Activated T-cell treated with anti-CD3 and anti-CD28 coated beads, Interleukin-2, amount 50 U/mL, for 4 hours (primary cell): ENCODE results near the gene ABCG5. TPM values are rescaled to one million over a fixed set of nuclear protein-coding genes. Genes with fewer than 3 reads are reported as not detected.

Experiments
- ATAC-seq, 2 donors: fragments of 200-7000 bp; cut with Tn5 transposase; one replicate each; pipeline ENCODE4 v1.10.0; 2021
- DNase-seq: peaks from one replicate; pipeline ENCODE4 v3.0.0-alpha.2; 2020
- H3K27me3 Mint-ChIP-seq: one replicate; pipeline ENCODE4 v1.8.0; 2021; ENCODE audit warnings: low read depth, mixed read lengths
- H3K36me3 Mint-ChIP-seq: one replicate; pipeline ENCODE4 v1.8.0; 2022; ENCODE audit warnings: mixed read lengths; ENCODE audit not compliant: insufficient read depth
- H3K4me1 Mint-ChIP-seq: one replicate; pipeline ENCODE4 v1.8.0; 2021; ENCODE audit warnings: low read depth, mixed read lengths
- H3K4me3 Mint-ChIP-seq: one replicate; pipeline ENCODE4 v1.8.0; 2021; ENCODE audit warnings: mild to moderate bottlenecking, moderate library complexity, mixed read lengths
- H3K9me3 Mint-ChIP-seq: one replicate; pipeline ENCODE4 v1.8.0; 2021; ENCODE audit warnings: mixed read lengths
- total RNA-seq, 3 donors: library from RNA; stranded (reverse); gene quantifications; one replicate each; pipeline ENCODE4 v1.2.1, GENCODE V29; 2021

The ABCG5 gene
- not detected for total RNA-seq

DNA sequence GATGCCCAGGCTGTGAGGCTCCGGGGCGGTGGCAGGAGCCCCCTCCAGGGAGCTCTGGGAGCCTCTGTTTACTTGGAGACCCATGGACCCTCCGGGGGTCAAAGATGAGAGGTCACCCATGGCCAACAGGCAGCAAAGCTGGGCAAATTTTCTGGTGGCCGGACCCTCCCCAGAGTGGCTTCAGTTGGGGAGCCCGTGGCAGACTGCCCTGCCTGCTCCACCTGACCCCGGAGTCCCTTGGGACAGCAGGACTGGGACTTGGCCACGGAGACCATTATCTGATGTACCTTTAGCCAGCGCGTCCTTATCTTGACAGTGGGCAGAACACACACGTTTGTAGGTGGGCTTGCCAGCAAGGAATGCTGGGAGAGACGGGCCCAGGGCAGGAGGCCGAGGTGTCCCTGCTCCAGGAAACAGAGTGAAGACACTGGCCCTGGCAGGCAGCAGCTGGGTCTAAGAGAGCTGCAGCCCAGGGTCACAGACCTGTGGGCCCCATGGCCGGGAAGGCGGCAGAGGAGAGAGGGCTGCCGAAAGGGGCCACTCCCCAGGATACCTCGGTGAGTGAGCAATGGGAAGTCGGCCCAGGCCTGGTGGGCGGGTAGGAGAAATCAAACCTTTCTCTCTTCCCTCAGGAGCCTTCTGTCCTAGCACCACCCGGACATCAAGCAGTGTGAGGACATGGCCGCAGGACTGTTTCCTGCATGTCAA, at the start of gene ABCG5, which contains the start of gene ABCG8:
TSS of gene ABCG5 (minus strand) at position 280 of the 708 bp plus-strand sequence. CDS start at position 120, 160 bp downstream.
TSS of gene ABCG8 (plus strand) at position 412 of the 708 bp plus-strand sequence. CDS start at position 495, 83 bp downstream.
- Mint-ChIP-seq H3K4me3 (no peak within 1 kb of the TSS), H3K4me1 (no peaks in the 10 kb centered on the region), H3K27me3 (peaks cover 7% of the 10 kb centered on the region), H3K9me3 (no peaks in the 10 kb centered on the region), H3K36me3 (no peaks in the 10 kb centered on the region)
- no peak for DNase-seq
- no peak for ATAC-seq

DNA sequence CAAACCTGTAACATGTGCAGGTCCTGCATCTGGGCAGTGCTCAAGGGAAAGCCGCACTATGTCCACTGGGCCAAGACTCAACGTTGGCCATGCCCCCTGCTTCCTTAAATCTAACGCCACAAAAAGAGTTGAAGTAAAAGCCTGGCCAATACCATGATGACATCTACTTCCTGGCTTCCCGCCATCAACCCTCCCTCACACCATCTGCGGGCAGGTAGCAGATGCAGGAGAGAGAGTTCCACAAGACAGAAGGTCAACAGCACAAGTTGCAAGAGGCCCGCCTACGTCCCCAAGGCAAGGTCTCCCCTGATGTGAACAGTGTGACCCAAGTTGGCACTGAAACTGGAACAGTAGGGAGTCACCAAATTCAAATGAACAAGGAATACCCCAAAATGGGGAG, 48.5 kb upstream of the ABCG5 start:
- Mint-ChIP-seq H3K36me3 (peaks cover 36% of the 10 kb centered on the region), H3K27me3 (no peaks in the 10 kb centered on the region), H3K9me3 (no peaks in the 10 kb centered on the region), H3K4me1 (no peaks in the 10 kb centered on the region), H3K4me3 (no peak overlapping the region)
- no peak for ATAC-seq
- no peak for DNase-seq

DNA sequence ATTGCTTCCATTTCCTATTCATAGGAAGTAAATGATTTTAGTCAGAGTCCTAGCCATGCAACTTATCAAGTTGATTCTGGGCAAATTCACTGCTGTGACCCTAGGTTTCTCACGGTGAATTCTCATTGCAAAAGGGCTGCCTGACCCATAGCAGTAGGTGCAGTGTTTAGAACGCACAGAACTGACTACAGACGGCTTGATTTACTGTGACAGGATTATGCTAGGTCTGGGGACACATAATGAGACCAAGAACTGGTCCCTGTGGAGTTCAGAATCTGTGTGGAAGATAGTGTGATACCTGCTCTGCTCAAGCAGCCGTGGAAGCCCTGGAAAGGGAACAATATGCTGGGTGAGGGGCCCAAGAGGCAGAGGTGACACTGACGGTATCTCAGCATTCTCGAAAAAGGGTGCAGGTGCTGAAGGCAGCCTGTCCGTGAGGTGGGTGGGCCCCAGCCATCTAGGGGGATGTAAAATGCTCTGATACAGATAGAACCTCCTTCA, 46.5 kb upstream of the ABCG5 start:
- Mint-ChIP-seq H3K4me3 (no peak overlapping the region), H3K4me1 (no peaks in the 10 kb centered on the region), H3K9me3 (no peaks in the 10 kb centered on the region), H3K27me3 (no peaks in the 10 kb centered on the region), H3K36me3 (peaks cover 27% of the 10 kb centered on the region)
- DNase-seq: no peak
- no peak for ATAC-seq

DNA sequence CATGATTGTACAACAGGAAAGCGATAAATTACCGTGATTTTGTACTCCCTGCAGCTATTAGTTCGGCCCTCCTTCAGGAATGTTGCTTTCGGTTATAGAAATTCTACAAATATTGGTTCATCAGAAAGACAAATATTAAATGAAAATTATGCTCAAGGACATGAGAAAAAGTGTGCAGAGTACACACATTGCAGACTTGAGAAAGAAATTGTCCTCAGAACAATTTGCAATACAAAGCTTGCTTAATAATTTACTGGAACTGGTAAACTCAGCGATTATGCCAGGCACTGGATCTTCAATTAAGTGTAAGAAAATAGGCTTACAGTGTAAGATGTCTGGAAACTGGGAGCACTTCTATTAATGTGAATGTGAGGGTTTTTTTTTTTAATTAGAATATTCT, 46.0 kb upstream of the ABCG5 start:
- no peak for ATAC-seq
- no peak overlapping the region for H3K4me3 Mint-ChIP-seq
- no peaks in the 10 kb centered on the region for H3K27me3 Mint-ChIP-seq
- H3K4me1 Mint-ChIP-seq: no peaks in the 10 kb centered on the region
- H3K36me3 Mint-ChIP-seq: peaks cover 23% of the 10 kb centered on the region
- no peak for DNase-seq
- H3K9me3 Mint-ChIP-seq: no peaks in the 10 kb centered on the region

DNA sequence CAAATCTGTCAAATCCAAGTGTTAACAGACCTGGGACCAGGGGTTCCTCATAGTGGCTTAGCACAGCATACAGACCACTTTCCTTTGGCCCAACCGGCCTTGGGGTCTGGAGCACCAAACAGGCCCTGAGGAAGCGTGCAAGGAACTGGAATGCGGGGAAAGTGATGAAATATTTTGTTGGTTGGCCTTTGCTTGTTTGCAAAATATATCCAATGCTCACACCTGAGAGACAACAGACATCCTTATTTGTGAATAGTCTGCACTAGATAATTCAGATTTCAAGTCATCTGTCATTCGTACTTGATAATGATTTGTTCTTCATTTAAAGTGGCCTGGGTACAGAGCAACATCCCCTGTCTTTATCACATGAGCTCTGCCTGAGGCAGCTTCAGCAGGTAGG, 43.7 kb upstream of the ABCG5 start:
- Mint-ChIP-seq H3K36me3 (peaks cover 5% of the 10 kb centered on the region), H3K4me3 (no peak overlapping the region), H3K27me3 (peaks cover 9% of the 10 kb centered on the region), H3K4me1 (peaks cover 3% of the 10 kb centered on the region), H3K9me3 (no peaks in the 10 kb centered on the region)
- DNase-seq (no peak), ATAC-seq (no peak)

DNA sequence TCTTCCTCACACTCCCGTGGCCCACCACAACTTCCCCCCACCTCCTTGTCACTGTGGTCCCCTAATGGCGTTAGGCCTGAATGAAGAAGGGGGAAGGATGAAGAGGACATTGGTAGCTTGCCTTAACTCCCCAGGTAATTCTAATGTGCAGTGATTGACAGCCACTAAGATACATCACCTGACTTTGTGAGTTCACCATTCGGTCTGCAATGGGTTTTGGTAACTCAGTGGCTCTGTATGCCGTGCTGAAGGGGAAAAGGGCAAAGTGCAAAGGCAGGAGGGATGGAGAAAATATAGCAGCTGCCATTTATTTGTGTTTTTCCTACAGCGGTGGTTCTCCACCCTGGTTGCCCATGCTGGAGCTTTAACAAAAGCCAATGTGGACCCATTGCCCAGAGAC, 42.3 kb upstream of the ABCG5 start:
- H3K4me1 Mint-ChIP-seq: peaks cover 3% of the 10 kb centered on the region
- no peak for DNase-seq
- peaks cover 23% of the 10 kb centered on the region for H3K27me3 Mint-ChIP-seq
- no peaks in the 10 kb centered on the region for H3K9me3 Mint-ChIP-seq
- no peaks in the 10 kb centered on the region for H3K36me3 Mint-ChIP-seq
- no peak for ATAC-seq
- H3K4me3 Mint-ChIP-seq: no peak overlapping the region

DNA sequence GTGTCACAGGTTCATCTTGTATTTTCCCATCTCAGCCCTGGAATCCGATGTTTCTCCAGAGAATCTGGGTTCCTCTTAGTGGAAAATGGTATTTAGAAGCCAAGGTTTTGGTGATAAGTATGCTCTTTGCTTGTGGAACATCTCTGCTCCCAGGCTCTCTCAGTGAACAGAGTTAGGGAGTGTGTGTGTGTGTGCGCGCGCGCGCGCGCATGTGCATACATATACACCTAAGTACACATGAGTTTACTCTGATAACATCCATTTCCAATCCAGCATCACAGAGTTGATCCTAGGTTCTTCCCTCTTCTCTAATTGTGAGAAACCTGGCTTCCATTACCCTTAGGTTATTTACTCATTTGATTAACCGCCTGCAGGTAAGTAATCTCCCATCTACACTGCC, 41.8 kb upstream of the ABCG5 start:
- H3K27me3 Mint-ChIP-seq: peaks cover 26% of the 10 kb centered on the region
- no peaks in the 10 kb centered on the region for H3K36me3 Mint-ChIP-seq

DNA sequence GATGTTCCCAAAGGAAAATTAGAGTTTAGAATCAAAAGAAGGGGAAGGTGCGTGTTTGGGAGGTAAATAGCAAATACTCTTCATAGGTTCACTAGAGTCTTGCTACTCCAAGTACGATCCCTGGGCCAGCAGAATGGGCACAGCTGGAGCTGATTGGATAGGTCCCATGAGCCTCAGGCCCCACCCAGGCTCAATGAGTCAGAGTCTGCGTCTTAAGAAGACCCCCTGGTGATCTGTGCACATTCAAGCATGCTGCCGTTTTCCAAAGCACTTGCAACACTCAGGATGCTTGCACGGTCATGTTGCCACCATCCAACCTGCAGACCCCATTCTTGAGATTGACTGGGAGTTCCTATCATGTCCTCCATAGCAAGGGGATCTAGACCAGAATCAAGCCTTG, 40.6 kb upstream of the ABCG5 start:
- DNase-seq (no peak), ATAC-seq (no peak)
- no peak overlapping the region for H3K4me3 Mint-ChIP-seq
- no peaks in the 10 kb centered on the region for H3K9me3 Mint-ChIP-seq
- no peaks in the 10 kb centered on the region for H3K36me3 Mint-ChIP-seq
- H3K4me1 Mint-ChIP-seq: peaks cover 3% of the 10 kb centered on the region
- H3K27me3 Mint-ChIP-seq: peaks cover 26% of the 10 kb centered on the region

More for the DNA sequence above, 41.8 kb upstream of the ABCG5 start:
- no peak for DNase-seq
- ATAC-seq: no peak
- peaks cover 3% of the 10 kb centered on the region for H3K4me1 Mint-ChIP-seq
- H3K9me3 Mint-ChIP-seq: no peaks in the 10 kb centered on the region
- no peak overlapping the region for H3K4me3 Mint-ChIP-seq

DNA sequence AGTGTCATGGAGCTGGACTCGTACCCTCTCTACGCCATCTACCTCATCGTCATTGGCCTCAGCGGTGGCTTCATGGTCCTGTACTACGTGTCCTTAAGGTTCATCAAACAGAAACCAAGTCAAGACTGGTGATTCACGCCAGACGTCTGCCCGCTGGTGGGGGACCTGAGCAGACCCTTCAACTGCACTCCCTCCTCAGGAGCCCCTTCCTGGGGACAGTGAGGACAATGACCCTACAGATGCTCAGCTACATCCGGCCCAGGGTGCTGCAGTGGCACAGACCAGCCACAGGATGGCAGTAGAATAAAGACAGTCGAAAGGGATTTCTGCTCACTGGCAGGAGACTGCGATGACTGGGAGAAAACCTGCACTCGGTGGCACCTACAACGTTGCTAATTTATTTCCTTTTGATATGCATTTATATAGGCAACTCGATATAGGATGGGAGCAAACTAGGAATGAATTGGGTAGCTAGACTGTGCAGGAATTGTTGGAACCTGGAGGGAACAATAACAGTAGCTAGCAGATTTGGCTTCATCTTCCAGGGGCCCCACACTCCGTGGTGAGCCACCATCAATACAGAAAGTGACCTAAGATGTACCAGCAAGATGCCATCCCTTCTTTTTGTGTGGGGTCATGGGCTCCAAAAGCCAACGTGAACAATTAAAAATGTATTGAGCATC, 39.3 kb upstream of the ABCG5 start:
- ATAC-seq (peak; percentile 78 to 82), DNase-seq (peak; percentile 48)
- Mint-ChIP-seq H3K36me3 (no peaks in the 10 kb centered on the region), H3K4me1 (peaks cover 3% of the 10 kb centered on the region), H3K9me3 (no peaks in the 10 kb centered on the region), H3K27me3 (peaks cover 30% of the 10 kb centered on the region), H3K4me3 (no peak overlapping the region)

DNA sequence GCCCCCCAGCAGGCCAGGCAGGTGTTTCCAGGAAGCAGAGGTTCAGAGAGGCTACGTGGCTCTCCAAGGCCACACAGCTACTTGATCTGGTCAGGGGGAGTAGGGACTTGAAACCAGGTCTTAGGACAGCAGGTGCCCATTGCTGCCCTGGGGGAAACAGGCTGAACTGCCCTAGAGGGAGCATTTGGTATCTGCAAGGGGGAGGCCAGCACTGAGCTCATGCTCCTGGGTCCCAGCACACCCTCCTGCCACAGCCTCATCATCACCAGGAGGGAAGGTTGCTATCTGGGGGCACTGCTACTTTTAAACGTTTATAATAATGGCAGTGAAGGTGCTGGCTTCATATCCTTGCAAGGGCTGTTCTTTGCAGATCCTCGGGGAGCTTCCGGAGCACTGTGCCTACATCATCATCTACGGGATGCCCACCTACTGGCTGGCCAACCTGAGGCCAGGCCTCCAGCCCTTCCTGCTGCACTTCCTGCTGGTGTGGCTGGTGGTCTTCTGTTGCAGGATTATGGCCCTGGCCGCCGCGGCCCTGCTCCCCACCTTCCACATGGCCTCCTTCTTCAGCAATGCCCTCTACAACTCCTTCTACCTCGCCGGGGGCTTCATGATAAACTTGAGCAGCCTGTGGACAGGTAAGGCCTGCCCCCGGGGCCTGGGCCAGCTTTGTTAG, 36.3 kb upstream of the ABCG5 start:
- Mint-ChIP-seq H3K27me3 (peaks cover 35% of the 10 kb centered on the region), H3K9me3 (no peaks in the 10 kb centered on the region), H3K4me3 (no peak overlapping the region), H3K36me3 (no peaks in the 10 kb centered on the region), H3K4me1 (peaks cover 3% of the 10 kb centered on the region)
- ATAC-seq (peak in 1 of 2 donors; percentile 19), DNase-seq (no peak)

DNA sequence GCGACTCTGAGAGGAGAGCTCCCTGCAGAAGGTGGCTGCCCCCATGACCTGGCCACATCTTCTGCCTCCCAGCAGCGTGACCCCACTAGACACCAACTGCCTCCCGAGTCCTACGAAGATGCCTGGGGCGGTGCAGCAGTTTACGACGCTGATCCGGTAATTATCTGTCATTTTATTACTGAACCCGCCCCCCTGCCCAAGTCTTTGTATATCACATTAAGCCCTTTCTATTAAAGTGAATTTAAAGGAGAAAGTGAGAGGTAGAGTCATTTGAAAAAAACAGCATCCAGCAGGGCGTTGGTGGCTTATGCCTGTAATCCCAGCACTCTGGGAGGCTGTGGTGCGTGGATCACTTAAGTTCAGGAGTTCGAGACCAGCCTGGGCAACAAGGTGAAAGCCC, 33.5 kb upstream of the ABCG5 start:
- H3K4me1 Mint-ChIP-seq: no peaks in the 10 kb centered on the region
- ATAC-seq: no peak
- no peaks in the 10 kb centered on the region for H3K36me3 Mint-ChIP-seq
- H3K27me3 Mint-ChIP-seq: peaks cover 33% of the 10 kb centered on the region
- DNase-seq: no peak
- no peaks in the 10 kb centered on the region for H3K9me3 Mint-ChIP-seq
- H3K4me3 Mint-ChIP-seq: no peak overlapping the region

DNA sequence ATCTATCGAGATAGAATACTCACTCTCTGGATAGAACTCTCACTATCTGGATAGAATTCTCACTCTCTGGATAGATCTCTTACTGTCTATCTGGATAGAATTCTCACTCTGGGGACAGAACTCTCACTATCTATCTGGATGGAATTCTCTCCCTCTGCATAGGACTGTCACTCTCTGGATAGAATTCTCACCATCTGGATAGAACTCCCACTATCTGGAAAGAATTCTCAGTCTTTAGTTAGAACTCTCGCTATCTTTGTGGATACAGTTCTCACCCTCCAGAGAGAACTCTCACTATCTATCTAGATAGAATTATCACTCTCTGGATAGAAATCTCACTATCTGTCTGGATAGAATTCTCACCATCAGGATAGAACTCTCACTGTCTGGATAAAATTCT, 16.7 kb upstream of the ABCG5 start:
- no peak for DNase-seq
- H3K4me3 Mint-ChIP-seq: no peak overlapping the region
- no peaks in the 10 kb centered on the region for H3K36me3 Mint-ChIP-seq
- H3K4me1 Mint-ChIP-seq: no peaks in the 10 kb centered on the region
- no peak for ATAC-seq
- H3K9me3 Mint-ChIP-seq: no peaks in the 10 kb centered on the region
- peaks cover 43% of the 10 kb centered on the region for H3K27me3 Mint-ChIP-seq

DNA sequence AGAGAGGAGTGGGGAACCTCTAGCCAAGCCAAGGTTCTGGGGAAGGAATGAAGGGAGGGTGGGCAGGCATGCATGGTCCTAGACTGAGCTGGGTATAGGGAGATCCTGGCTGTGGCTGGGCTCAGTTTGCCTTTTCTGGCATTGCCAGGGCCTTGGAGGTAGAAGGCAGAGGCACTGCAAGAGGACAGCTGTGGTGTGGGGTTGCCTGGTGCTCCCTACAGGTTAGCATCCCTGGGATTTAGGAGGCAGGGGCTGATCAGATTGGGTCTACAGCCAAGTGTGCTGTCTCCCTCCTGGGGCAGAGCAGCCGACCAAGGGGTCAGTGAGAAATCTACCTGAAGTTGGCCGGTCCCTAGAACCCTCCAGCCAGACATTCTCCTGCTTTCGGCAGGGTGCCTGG, 16.0 kb upstream of the ABCG5 start:
- Mint-ChIP-seq H3K27me3 (peaks cover 43% of the 10 kb centered on the region), H3K36me3 (no peaks in the 10 kb centered on the region), H3K4me3 (no peak overlapping the region), H3K4me1 (no peaks in the 10 kb centered on the region), H3K9me3 (no peaks in the 10 kb centered on the region)
- DNase-seq (no peak), ATAC-seq (no peak)

DNA sequence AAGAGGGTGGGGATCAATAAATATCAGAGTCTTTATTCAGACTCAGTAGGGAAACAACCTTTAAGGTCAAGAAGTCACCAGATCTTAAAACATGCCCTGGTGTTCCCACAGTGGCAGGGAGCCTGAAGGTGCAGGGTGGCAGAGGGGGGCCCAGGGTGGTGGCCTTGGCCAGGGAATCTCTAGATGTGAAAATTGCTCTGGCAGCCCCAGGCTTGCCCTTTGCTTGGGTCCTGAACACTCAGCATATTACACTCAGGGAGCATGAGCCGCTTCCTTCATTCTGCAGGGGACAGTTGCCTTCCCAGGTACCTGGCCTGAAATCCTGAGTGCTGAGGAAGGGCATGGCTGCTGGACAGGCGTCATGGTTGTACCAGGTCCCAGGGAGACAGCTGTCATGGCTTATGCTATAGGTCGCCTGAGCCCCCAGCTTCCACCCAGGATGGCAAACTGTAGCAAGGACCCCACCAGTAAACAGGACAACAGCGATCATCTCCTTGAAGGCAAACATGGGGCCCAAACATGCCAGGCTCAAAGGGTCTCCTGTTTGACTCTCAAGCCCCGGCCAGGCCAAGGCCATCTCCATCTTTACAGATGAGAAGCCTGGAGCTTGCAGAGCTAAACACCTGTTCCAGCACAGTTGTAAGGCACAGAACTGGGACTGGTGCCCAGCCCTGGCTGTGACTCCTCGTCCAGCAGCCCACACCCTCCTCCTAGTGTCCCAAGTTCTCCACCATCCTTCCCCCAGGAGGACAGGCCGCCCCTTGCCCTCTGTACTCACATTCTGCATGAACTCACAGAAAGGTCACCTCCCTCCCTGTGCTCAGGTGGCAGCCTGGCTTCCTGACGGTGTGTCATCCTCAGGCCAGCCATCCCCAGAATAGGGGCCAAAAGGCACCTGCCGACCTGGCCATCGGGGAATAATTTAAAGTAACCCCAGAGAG, 14.8 kb upstream of the ABCG5 start:
- DNase-seq (no peak), ATAC-seq (no peak)
- H3K9me3 Mint-ChIP-seq: no peaks in the 10 kb centered on the region
- H3K36me3 Mint-ChIP-seq: no peaks in the 10 kb centered on the region
- H3K4me1 Mint-ChIP-seq: no peaks in the 10 kb centered on the region
- H3K27me3 Mint-ChIP-seq: peaks cover 38% of the 10 kb centered on the region
- no peak overlapping the region for H3K4me3 Mint-ChIP-seq
